NCI-H2227 (cell line): ENCODE results near the gene ATMIN.

Experiments used
- DNase-seq: peaks from one replicate; lab custom pipeline; 2025; ENCODE audit not compliant: unreplicated experiment; lab: John Stamatoyannopoulos, UW

Gene ATMIN, protein sequence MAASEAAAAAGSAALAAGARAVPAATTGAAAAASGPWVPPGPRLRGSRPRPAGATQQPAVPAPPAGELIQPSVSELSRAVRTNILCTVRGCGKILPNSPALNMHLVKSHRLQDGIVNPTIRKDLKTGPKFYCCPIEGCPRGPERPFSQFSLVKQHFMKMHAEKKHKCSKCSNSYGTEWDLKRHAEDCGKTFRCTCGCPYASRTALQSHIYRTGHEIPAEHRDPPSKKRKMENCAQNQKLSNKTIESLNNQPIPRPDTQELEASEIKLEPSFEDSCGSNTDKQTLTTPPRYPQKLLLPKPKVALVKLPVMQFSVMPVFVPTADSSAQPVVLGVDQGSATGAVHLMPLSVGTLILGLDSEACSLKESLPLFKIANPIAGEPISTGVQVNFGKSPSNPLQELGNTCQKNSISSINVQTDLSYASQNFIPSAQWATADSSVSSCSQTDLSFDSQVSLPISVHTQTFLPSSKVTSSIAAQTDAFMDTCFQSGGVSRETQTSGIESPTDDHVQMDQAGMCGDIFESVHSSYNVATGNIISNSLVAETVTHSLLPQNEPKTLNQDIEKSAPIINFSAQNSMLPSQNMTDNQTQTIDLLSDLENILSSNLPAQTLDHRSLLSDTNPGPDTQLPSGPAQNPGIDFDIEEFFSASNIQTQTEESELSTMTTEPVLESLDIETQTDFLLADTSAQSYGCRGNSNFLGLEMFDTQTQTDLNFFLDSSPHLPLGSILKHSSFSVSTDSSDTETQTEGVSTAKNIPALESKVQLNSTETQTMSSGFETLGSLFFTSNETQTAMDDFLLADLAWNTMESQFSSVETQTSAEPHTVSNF

DNA sequence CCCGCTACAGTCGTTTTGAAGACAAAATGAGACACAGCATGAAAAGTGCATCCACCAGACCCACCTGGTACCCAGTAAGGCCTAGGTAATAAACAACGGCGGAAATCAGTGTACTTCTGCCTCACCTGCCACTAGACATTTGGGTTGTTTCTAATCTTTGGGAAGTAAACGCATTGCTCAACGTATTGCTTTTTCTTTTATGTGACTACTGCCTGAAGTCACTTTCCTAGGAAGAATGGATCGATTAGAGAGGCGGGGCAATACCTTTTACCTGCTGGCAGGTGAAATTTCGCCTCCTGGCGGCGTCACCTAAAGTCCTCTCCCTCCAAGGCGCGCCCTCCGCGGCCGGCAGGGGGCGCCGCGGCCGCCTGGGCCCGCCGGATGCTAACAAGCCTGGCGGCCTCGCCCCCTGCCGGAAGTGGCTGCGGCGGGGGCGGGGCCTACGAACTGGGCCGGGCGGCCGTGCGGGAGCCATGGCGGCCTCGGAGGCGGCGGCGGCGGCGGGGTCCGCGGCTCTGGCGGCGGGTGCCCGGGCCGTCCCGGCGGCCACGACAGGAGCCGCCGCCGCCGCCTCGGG, at the start of gene ATMIN:
Gene ATMIN, plus strand, starts transcription at position 445 of the 577 bp plus-strand sequence. Its CDS starts 29 bp downstream, at position 474.
- peak; percentile 91 for DNase-seq

DNA sequence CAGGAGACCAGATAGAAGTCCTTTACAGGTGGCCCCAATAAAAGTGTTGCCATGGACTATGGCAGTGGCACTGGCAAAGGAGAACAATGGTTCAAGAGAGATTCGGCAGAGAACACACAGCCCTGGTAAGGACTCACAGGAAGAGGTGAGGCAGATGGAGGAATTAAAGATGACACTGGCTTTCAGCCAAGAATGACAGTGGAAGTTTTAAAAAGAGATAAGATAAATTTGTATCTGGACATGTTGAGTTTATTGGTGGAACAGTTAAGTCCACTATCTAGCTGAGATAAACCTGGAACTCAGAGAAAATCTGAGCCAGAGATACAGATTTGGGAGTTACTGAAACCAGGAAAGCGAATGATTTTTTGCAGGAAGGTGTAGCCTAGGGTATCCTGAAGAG, 49.1 kb upstream of the ATMIN start:
- DNase-seq, result no peak

- DNase-seq, result no peak
Observed at GRCh38 chr16:80988756-80989155, 46.9 kb upstream of the ATMIN start.

- DNase-seq, result no peak
Observed at GRCh38 chr16:80989801-80990200, 45.8 kb upstream of the ATMIN start.

DNA sequence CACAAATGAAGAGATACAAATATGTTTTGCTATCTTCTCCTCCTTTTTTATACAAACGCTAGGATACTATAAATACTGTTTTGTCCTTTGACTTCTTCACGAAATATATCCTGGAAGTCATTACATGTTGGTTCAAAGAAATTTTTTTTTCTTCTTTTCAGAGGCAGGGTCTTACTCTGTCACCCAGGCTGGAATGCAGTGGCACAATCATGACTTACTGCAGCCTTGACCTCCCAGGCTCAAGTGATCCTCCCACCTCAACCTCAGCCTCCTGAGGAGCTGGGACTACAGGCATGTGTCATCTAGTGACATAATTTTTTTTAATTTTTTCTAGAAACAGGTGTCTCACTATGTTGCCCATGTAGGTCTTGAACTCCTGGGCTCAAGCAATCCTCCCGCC, 45.1 kb upstream of the ATMIN start:
- DNase-seq, result no peak

- no peak for DNase-seq
Observed at GRCh38 chr16:80990978-80991377, 44.7 kb upstream of the ATMIN start.

DNA sequence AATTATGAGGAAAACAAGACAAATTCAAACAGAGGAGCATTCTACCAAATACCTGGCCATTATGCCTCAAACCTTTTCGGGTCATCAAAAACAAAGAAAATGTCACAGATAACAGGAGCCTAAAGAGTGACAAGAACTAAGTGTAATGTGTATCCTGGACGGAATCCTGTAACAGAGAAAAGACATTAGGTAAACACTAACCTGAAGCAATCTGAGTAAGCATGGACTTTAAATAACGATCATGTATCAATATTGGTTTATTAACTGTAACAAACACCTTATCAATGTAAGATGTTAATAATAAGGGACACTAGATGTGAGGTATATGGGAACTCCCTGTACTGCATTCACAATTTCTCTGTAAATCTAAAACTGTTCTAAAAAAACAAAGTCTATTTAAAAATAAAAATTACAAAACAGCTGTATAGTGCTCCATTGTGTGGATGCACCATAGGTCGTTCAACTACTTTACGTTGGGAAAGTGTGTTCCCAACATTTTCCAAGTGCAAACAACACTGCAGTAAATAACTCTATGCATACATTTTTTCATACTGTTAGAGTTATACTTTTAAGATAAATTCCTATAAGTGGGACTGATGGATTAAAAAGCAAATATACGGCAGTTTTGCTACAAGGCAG, 43.7 kb upstream of the ATMIN start:
- DNase-seq, result no peak

GRCh38 chr16:80992676-80993293, 42.9 kb upstream of the ATMIN start:
- no peak for DNase-seq

GRCh38 chr16:80993307-80993706, 42.3 kb upstream of the ATMIN start:
- DNase-seq, result no peak

- DNase-seq, result no peak
Observed at GRCh38 chr16:80993834-80994233, 41.8 kb upstream of the ATMIN start.

DNA sequence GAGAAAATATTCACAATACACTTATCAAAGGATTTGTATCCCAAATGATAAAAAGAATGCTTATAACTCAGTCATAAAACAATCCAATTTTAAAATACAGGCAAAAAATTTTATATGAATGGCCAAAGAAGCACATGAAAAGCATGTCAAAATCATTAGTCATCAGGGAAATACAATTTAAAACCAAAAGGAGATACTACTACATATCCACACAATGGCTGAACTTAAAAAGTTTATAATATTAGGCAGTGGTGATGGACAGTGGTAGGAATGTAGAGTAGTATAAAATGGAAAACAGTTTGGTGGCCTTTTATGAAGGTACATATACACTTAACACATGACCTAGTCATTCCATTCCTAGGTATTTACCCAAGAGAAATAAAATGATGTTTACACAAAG, 41.2 kb upstream of the ATMIN start:
- DNase-seq, result no peak

GRCh38 chr16:80996688-80997138, 38.9 kb upstream of the ATMIN start:
- DNase-seq, result no peak

- no peak for DNase-seq
Observed at GRCh38 chr16:80997139-80997798, 38.4 kb upstream of the ATMIN start.

- no peak for DNase-seq
Observed at GRCh38 chr16:80997964-80998620, 37.5 kb upstream of the ATMIN start.

GRCh38 chr16:81000873-81001272, 34.8 kb upstream of the ATMIN start:
- no peak for DNase-seq

DNA sequence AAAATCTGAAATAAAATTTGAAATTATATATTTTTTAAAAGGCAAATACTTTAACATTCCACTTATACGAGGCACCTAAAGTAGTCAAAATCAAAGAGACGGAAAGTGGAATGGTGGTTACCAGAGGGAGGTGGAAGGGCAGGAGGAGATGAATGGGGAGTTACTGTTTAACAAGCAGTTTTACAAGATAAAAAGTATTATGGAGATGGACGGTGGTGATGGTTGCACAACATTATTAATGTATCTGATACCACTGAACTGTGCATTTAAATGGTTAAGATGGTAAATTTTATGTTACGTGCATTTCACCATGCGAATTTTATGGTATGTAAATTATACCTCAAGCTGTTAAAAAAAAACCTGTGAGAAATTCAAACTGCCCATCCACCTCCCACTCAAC, 34.3 kb upstream of the ATMIN start:
- no peak for DNase-seq

DNA sequence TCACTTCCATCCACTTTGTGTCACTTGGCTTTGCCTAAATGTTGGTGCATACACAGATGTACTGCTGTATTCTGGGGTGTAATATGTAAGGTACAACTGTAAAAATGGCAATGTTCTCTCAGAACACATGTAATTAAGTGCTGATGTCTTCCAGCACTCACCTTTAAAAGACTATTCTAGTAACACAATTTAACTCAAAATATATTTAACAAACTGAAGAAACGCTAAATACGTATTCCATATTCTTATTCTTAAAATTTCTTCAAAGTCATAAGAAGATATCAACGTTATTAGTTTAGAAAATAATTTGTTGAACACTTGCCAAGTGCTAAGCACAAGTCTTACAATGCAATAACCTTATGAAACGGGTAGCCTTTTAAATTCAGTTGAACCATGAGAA, 32.6 kb upstream of the ATMIN start:
- no peak for DNase-seq

DNA sequence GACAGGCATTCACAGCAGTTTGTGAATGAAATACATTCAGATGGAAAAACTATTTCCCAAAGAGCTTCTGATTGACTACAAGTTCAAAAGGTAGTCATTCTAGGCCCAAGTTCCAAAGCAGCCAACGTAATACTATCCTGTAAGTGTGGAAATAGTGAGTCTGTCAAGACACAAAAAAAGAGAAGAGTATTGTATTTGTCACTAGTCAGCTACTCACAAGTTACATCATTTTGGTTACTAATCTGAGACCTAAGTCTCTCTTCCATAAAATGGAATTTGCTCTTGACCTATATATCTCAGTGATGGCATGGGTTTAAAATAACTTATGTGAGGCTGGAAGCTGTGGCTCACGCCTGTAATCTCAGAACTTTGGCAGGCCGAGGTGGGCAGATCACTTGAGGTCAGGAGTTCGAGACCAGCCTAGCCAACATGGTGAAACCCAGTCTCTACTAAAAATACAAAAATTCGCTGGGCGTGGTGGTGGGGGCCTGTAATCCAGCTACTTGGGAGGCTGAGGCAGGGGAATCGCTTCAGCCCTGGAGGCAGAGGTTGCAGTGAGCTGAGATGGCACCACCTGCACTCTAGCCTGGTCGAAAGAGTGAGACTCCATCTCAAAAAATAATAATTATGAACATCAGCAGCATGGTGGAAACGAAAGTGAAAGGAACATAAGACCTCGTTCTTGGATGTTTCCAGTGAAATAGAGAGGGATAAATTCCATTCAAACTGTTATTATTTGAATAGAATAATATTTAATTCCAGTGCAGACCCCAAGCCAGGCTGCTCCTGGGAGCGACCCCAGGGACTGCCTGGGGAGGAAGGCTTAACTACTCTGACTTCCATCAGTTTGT, 31.8 kb upstream of the ATMIN start:
- no peak for DNase-seq
